Keratinocyte (primary cell): ENCODE data around the gene ADCY5.

Experiments used
- CTCF ChIP-seq, 3 experiments: IDR thresholded peaks in 1 of 3; conservative IDR thresholded peaks in 1 of 3; optimal IDR thresholded peaks in 1 of 3; 2 replicates in 2 of 3; 3 replicates in 1 of 3; pipeline versions ENCODE3 to v1.5.1; 2011; ENCODE audit warnings: low read length in 3 of 3, mild to moderate bottlenecking in 3 of 3, moderate library complexity in 2 of 3, control low read depth in 1 of 3, inconsistent platforms in 1 of 3; ENCODE audit not compliant: insufficient read depth in 2 of 3; ENCODE audit errors: extremely low read depth in 1 of 3
- EZH2 ChIP-seq: IDR thresholded peaks from one replicate; pipeline ENCODE4 v1.6.1; 2012; ENCODE audit warnings: inconsistent platforms, mild to moderate bottlenecking, low read length, moderate library complexity

GRCh38 chr3:123246866-123247265 lies 202.0 kb downstream of the ADCY5 start:
- TF ChIP-seq CTCF (optimal IDR thresholded peaks at IDR 0.05 in 1 of 3, IDR thresholded peaks at IDR 0.05 in 1 of 3, conservative IDR thresholded peaks at IDR 0.05 in 1 of 3; ENCODE audit: extremely low read depth in 1 of 3, insufficient read depth in 2 of 3, low read length in 3 of 3) (no peak), EZH2 (no peak)
